ENCODE results near the gene LSG1. TPM values are rescaled to one million over a fixed set of nuclear protein-coding genes. Genes with fewer than 3 reads are reported as not detected.

Gene LSG1
- total and polyA plus RNA-seq, 9 of the 15 experiments (the other 6 are each of a cell fraction or from before 2014, with no cell fraction given) = 14.9 to 73.7 (median 46.7) TPM

DNA sequence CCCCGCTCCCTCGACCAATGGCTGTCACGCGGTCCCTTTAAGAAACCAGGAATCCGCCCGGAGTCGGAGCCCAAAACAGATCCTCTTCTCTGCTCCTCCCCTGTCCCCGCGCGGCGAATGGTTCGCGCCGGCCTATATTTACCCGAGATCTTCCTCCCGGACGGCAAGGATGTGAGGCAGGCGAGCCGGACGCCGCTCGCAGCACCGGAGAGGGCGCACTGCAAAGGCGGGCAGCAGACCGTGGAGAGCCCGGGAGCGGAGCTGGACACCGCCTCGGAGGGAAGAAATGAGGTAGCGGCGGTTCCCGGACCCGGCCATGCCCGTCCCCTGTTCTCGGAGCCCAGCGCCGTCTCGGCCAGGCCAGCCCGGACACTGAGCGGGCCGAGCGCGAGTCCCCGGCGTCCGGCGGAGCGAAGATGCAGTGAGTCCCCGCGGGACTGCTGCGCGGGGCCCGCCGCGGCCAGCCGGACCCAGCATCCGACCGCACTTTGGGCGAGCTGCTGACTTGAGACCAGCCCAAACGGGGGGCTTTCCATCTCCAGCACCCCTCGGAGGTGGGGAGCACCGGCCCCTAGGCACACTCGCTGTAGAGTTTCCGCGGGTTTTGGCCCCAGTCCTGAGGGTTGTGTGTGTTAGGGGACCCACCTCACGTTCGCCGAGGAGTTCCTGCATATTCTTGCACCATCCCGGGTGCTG is 13.9 kb upstream of the LSG1 start, which contains the start of gene FAM43A (continued):
- TF ChIP-seq, protein P1, sequence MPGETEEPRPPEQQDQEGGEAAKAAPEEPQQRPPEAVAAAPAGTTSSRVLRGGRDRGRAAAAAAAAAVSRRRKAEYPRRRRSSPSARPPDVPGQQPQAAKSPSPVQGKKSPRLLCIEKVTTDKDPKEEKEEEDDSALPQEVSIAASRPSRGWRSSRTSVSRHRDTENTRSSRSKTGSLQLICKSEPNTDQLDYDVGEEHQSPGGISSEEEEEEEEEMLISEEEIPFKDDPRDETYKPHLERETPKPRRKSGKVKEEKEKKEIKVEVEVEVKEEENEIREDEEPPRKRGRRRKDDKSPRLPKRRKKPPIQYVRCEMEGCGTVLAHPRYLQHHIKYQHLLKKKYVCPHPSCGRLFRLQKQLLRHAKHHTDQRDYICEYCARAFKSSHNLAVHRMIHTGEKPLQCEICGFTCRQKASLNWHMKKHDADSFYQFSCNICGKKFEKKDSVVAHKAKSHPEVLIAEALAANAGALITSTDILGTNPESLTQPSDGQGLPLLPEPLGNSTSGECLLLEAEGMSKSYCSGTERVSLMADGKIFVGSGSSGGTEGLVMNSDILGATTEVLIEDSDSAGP (CRISPR knock-in tag; IDR thresholded peaks at IDR 0.05) = peak; percentile 93
- TF ChIP-seq, protein P2, sequence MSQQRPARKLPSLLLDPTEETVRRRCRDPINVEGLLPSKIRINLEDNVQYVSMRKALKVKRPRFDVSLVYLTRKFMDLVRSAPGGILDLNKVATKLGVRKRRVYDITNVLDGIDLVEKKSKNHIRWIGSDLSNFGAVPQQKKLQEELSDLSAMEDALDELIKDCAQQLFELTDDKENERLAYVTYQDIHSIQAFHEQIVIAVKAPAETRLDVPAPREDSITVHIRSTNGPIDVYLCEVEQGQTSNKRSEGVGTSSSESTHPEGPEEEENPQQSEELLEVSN (IDR thresholded peaks at IDR 0.05; ENCODE audit: borderline replicate concordance in 1 of 2, extremely low read depth in 1 of 2, insufficient read depth in 1 of 2, insufficient read length in 1 of 2, low read depth in 1 of 2, low read length in 1 of 2, poor library complexity in 1 of 2, severe bottlenecking in 1 of 2) = peak in 1 of 2 experiments; percentile 36
- no peak for TF ChIP-seq ZNF354B (CRISPR knock-in tag; IDR thresholded peaks at IDR 0.05)
- TF ChIP-seq MTA1 (IDR thresholded peaks at IDR 0.05; ENCODE audit: borderline replicate concordance) = no peak
- no peak for TF ChIP-seq POLR3A (IDR thresholded peaks at IDR 0.05; ENCODE audit: borderline replicate concordance, extremely low read depth, insufficient read depth, insufficient read length)
- TF ChIP-seq POLR2A (conservative IDR thresholded peaks at IDR 0.05) = no peak; the same call in 1 of the 2 replicates
- no peak for TF ChIP-seq SRSF7 (optimal IDR thresholded peaks at IDR 0.05; ENCODE audit: low read depth, low read length)
- no peak for TF ChIP-seq SMC3 (conservative IDR thresholded peaks at IDR 0.05; ENCODE audit: insufficient read depth, low read depth, low read length)
- peak; percentile 85 for TF ChIP-seq CTBP1 (IDR thresholded peaks at IDR 0.05; ENCODE audit: borderline replicate concordance)
- TF ChIP-seq HDAC3 (IDR thresholded peaks at IDR 0.05; ENCODE audit: borderline replicate concordance, partially characterized antibody) = no peak
- TF ChIP-seq GTF2E2 (tag; IDR thresholded peaks at IDR 0.05) = no peak
- peak; percentile 29 for TF ChIP-seq FIP1L1 (IDR thresholded peaks at IDR 0.05; ENCODE audit: low read depth, low read length, poor library complexity, severe bottlenecking)
- TF ChIP-seq NR1H2 (CRISPR knock-in tag; IDR thresholded peaks at IDR 0.05) = no peak
- TF ChIP-seq, protein P3, sequence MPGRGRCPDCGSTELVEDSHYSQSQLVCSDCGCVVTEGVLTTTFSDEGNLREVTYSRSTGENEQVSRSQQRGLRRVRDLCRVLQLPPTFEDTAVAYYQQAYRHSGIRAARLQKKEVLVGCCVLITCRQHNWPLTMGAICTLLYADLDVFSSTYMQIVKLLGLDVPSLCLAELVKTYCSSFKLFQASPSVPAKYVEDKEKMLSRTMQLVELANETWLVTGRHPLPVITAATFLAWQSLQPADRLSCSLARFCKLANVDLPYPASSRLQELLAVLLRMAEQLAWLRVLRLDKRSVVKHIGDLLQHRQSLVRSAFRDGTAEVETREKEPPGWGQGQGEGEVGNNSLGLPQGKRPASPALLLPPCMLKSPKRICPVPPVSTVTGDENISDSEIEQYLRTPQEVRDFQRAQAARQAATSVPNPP (IDR thresholded peaks at IDR 0.05; ENCODE audit: borderline replicate concordance, insufficient read depth, insufficient read length) = no peak
- TF ChIP-seq ZNF586 (CRISPR knock-in tag; conservative IDR thresholded peaks at IDR 0.05) = no peak
- TF ChIP-seq FOXM1 (IDR thresholded peaks at IDR 0.05; ENCODE audit: low read depth) = no peak
- no peak for TF ChIP-seq FOXM1 (CRISPR knock-in tag; IDR thresholded peaks at IDR 0.05; ENCODE audit: low read depth)
- TF ChIP-seq ZNF780A (CRISPR knock-in tag; IDR thresholded peaks at IDR 0.05) = no peak
- TF ChIP-seq GABPB1 (CRISPR knock-in tag; IDR thresholded peaks at IDR 0.05) = peak; percentile 60; the same call in 1 of the 2 replicates
- TF ChIP-seq BHLHE40 (IDR thresholded peaks at IDR 0.05; ENCODE audit: low read length) = peak; percentile 62
- TF ChIP-seq, protein P4, sequence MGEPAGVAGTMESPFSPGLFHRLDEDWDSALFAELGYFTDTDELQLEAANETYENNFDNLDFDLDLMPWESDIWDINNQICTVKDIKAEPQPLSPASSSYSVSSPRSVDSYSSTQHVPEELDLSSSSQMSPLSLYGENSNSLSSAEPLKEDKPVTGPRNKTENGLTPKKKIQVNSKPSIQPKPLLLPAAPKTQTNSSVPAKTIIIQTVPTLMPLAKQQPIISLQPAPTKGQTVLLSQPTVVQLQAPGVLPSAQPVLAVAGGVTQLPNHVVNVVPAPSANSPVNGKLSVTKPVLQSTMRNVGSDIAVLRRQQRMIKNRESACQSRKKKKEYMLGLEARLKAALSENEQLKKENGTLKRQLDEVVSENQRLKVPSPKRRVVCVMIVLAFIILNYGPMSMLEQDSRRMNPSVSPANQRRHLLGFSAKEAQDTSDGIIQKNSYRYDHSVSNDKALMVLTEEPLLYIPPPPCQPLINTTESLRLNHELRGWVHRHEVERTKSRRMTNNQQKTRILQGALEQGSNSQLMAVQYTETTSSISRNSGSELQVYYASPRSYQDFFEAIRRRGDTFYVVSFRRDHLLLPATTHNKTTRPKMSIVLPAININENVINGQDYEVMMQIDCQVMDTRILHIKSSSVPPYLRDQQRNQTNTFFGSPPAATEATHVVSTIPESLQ (CRISPR knock-in tag; IDR thresholded peaks at IDR 0.05) = peak; percentile 52; the same call in 1 of the 2 replicates
- TF ChIP-seq JUNB (CRISPR knock-in tag; conservative IDR thresholded peaks at IDR 0.05) = no peak
- no peak for TF ChIP-seq SPI1 (IDR thresholded peaks at IDR 0.05; ENCODE audit: borderline replicate concordance, low read depth, low read length)

Measured in K562 (cell line).